GM19238 (cell line): ENCODE data around the gene IGFBPL1.

ENCODE experiments used
- DNase-seq: peaks from one replicate; pipeline ENCODE4 v3.0.0; 2011; ENCODE audit warnings: low spot score; ENCODE audit not compliant: insufficient read length

IGFBPL1 gene

GRCh38 chr9:38357350-38358114, 66.7 kb downstream of the IGFBPL1 start:
- no peak for DNase-seq

DNA sequence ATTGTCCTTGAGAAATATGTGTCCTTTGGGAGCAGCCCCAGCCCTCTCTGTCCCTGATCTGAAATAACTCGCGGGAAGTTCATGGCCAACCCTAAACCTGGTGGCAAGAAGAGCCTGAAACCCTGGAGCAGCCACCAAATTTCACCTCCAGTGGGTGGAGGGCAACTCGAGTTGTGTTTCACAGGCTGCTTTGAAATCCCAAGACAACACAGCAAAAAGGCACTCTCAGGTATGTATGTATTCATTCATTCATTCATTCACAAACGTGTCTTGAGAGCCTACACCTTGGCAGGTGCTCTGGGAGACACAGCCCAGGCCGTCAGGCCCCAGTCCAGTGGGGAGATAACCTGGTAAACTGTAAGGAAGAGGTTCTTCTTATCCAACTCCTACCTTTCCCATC, 67.4 kb downstream of the IGFBPL1 start:
- DNase-seq, result no peak
